ENCODE data around the gene CLSTN1.
A peak's percentile ranks its signal among the peaks of the same experiment; 100 is the strongest.

Gene CLSTN1

DNA sequence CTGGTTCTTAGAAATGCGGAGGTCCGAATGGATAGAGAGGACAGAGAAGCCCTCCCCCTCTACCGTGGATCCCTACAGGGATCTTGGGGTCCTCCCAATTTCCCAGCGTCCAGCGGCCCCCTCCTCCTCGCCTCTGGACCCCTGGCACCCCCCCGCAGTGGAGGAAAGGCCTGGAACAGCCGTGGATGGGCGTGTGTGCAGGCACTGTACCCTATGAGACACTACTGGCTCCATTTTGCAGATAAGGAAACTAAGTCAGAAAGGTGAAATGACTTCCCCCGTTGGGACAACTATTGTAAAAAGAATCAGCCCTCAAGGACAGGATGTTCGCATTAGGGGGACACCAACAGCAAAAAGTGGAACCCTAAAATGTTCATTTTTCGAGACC is 931 bp upstream of the CLSTN1 start:
- peaks cover 40% of the 10 kb centered on the region for H3F3A ChIP-seq (ENCODE audit: insufficient read depth)
- H3K4me3 ChIP-seq (ENCODE audit: insufficient read depth, low read length, poor library complexity, severe bottlenecking), result no peak overlapping the region
- H3K27me3 ChIP-seq (ENCODE audit: low read length), result no peaks in the 10 kb centered on the region
- peaks cover 37% of the 10 kb centered on the region for H3K79me2 ChIP-seq (ENCODE audit: insufficient read depth, low read length)
- H3K9me2 ChIP-seq (replicated peaks; ENCODE audit: insufficient read depth, low read length), result no peaks in the 10 kb centered on the region
- H3K4me2 ChIP-seq (ENCODE audit: low read depth, low read length, poor library complexity, severe bottlenecking), result peak overlapping the region; percentile 61
- no peaks in the 10 kb centered on the region for H3K9me3 ChIP-seq (ENCODE audit: insufficient read depth, low read length)
- H3K9ac ChIP-seq (ENCODE audit: low read length), result no peak overlapping the region
- H4K20me1 ChIP-seq (ENCODE audit: low read depth, low read length), result peaks cover 10% of the 10 kb centered on the region; the same call in 1 of the 2 replicates
- peaks cover 9% of the 10 kb centered on the region for H3K36me3 ChIP-seq (ENCODE audit: low read length)
- no peak overlapping the region for H2AFZ ChIP-seq (ENCODE audit: low read depth, low read length, severe bottlenecking)
- TF ChIP-seq, protein P1, sequence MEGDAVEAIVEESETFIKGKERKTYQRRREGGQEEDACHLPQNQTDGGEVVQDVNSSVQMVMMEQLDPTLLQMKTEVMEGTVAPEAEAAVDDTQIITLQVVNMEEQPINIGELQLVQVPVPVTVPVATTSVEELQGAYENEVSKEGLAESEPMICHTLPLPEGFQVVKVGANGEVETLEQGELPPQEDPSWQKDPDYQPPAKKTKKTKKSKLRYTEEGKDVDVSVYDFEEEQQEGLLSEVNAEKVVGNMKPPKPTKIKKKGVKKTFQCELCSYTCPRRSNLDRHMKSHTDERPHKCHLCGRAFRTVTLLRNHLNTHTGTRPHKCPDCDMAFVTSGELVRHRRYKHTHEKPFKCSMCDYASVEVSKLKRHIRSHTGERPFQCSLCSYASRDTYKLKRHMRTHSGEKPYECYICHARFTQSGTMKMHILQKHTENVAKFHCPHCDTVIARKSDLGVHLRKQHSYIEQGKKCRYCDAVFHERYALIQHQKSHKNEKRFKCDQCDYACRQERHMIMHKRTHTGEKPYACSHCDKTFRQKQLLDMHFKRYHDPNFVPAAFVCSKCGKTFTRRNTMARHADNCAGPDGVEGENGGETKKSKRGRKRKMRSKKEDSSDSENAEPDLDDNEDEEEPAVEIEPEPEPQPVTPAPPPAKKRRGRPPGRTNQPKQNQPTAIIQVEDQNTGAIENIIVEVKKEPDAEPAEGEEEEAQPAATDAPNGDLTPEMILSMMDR (IDR thresholded peaks at IDR 0.05; ENCODE audit: insufficient read depth, low read length, poor library complexity, severe bottlenecking), result no peak
- no peak overlapping the region for H3K27ac ChIP-seq (ENCODE audit: low read depth, low read length)

- H3K9ac ChIP-seq (ENCODE audit: low read length), result peak overlapping the region; percentile 97
These were observed 147 bp downstream of the CLSTN1 start for GRCh38 chr1:9823693-9823942.

GRCh38 chr1:9822897-9823692 is 670 bp downstream of the CLSTN1 start:
- Histone ChIP-seq H2AFZ (ENCODE audit: low read depth, low read length, severe bottlenecking) (no peak overlapping the region), H3K9me3 (ENCODE audit: insufficient read depth, low read length) (no peaks in the 10 kb centered on the region), H3K36me3 (ENCODE audit: low read length) (peaks cover 15% of the 10 kb centered on the region), H3F3A (ENCODE audit: insufficient read depth) (peaks cover 50% of the 10 kb centered on the region), H3K27me3 (ENCODE audit: low read length) (no peaks in the 10 kb centered on the region), H3K27ac (ENCODE audit: low read depth, low read length) (peak overlapping the region; percentile 90), H3K9me2 (replicated peaks; ENCODE audit: insufficient read depth, low read length) (no peaks in the 10 kb centered on the region), H3K9ac (ENCODE audit: low read length) (peak overlapping the region; percentile 97), H3K4me3 (ENCODE audit: insufficient read depth, low read length, poor library complexity, severe bottlenecking) (peak overlapping the region; percentile 89), H3K79me2 (ENCODE audit: insufficient read depth, low read length) (peaks cover 53% of the 10 kb centered on the region), H4K20me1 (ENCODE audit: low read depth, low read length) (peaks cover 10% of the 10 kb centered on the region; the same call in 1 of the 2 replicates), H3K4me2 (ENCODE audit: low read depth, low read length, poor library complexity, severe bottlenecking) (peak overlapping the region; percentile 94)
- TF ChIP-seq, protein P1 (IDR thresholded peaks at IDR 0.05; ENCODE audit: insufficient read depth, low read length, poor library complexity, severe bottlenecking), result no peak
- TF ChIP-seq EZH2phosphoT487 (conservative IDR thresholded peaks at IDR 0.05; ENCODE audit: low read length), result no peak

More at GRCh38 chr1:9823693-9823942, 147 bp downstream of the CLSTN1 start:
- TF ChIP-seq, protein P1 (IDR thresholded peaks at IDR 0.05; ENCODE audit: insufficient read depth, low read length, poor library complexity, severe bottlenecking), result no peak
- no peak for TF ChIP-seq EZH2phosphoT487 (conservative IDR thresholded peaks at IDR 0.05; ENCODE audit: low read length)
- Histone ChIP-seq H3F3A (ENCODE audit: insufficient read depth) (peaks cover 49% of the 10 kb centered on the region), H3K4me2 (ENCODE audit: low read depth, low read length, poor library complexity, severe bottlenecking) (peak overlapping the region; percentile 94), H3K27me3 (ENCODE audit: low read length) (no peaks in the 10 kb centered on the region), H3K27ac (ENCODE audit: low read depth, low read length) (peak overlapping the region; percentile 44), H2AFZ (ENCODE audit: low read depth, low read length, severe bottlenecking) (no peak overlapping the region), H4K20me1 (ENCODE audit: low read depth, low read length) (peaks cover 10% of the 10 kb centered on the region; the same call in 1 of the 2 replicates), H3K9me2 (replicated peaks; ENCODE audit: insufficient read depth, low read length) (no peaks in the 10 kb centered on the region), H3K36me3 (ENCODE audit: low read length) (peaks cover 15% of the 10 kb centered on the region), H3K79me2 (ENCODE audit: insufficient read depth, low read length) (peaks cover 48% of the 10 kb centered on the region), H3K4me3 (ENCODE audit: insufficient read depth, low read length, poor library complexity, severe bottlenecking) (peak overlapping the region; percentile 89), H3K9me3 (ENCODE audit: insufficient read depth, low read length) (no peaks in the 10 kb centered on the region)
